HL-60 (cell line): Measurements from ENCODE around the gene NR4A2.

Experiments used
- DNase-seq, 2 experiments: peaks; one replicate each; pipeline ENCODE4 v3.0.0-alpha.2; 2010 to 2020; ENCODE audit warnings: low read depth in 1 of 2, low spot score in 1 of 2
- H3K27ac ChIP-seq: fragments of 250-450 bp; sonication (Bioruptor Pico); replicated peaks from 2 replicates; pipeline ENCODE4 v1.5.1; 2020; ENCODE audit warnings: mild to moderate bottlenecking, moderate library complexity
- H3K27me3 ChIP-seq: fragments of 250-450 bp; sonication (Bioruptor Pico); 2 replicates; pipeline ENCODE4 v1.5.1; 2021; ENCODE audit warnings: mild to moderate bottlenecking, moderate library complexity; ENCODE audit not compliant: insufficient read depth, poor library complexity, severe bottlenecking
- H3K4me3 ChIP-seq: replicated peaks from 2 replicates; pipeline ENCODE4 v1.5.1; 2011; ENCODE audit warnings: mild to moderate bottlenecking, control low read depth, low read length; ENCODE audit not compliant: insufficient read depth
- CTCF ChIP-seq: IDR thresholded peaks from one replicate; pipeline ENCODE4 v1.5.1; 2011; ENCODE audit warnings: low read length, control low read depth, inconsistent platforms; ENCODE audit not compliant: insufficient read depth
- GABPA ChIP-seq: IDR thresholded peaks from 2 replicates; pipeline ENCODE4 v1.6.1; 2012; ENCODE audit warnings: low read depth
- POLR2AphosphoS5 ChIP-seq: IDR thresholded peaks from 2 replicates; pipeline ENCODE4 v1.6.1; 2012; ENCODE audit warnings: low read depth
- REST ChIP-seq: IDR thresholded peaks from 2 replicates; pipeline ENCODE4 v1.6.1; 2012; ENCODE audit warnings: low read depth; ENCODE audit not compliant: insufficient replicate concordance
- SPI1 ChIP-seq: IDR thresholded peaks from 2 replicates; pipeline ENCODE4 v1.6.1; 2012; ENCODE audit warnings: low read depth, mild to moderate bottlenecking, borderline replicate concordance

NR4A2 gene

GRCh38 chr2:156349605-156350004, 17.1 kb upstream of the NR4A2 start:
- no peak for DNase-seq
- TF ChIP-seq SPI1 (no peak), POLR2AphosphoS5 (no peak), REST (no peak), GABPA (no peak), CTCF (no peak)
- no peaks in the 10 kb centered on the region for H3K27me3 ChIP-seq
- H3K27ac ChIP-seq: no peak overlapping the region
- H3K4me3 ChIP-seq: no peak overlapping the region

GRCh38 chr2:156349161-156349560, 16.6 kb upstream of the NR4A2 start:
- TF ChIP-seq CTCF (no peak), REST (no peak), SPI1 (no peak), POLR2AphosphoS5 (no peak), GABPA (no peak)
- DNase-seq: no peak
- no peak overlapping the region for H3K27ac ChIP-seq
- H3K27me3 ChIP-seq: no peaks in the 10 kb centered on the region
- H3K4me3 ChIP-seq: no peak overlapping the region

GRCh38 chr2:156347431-156347830, 14.9 kb upstream of the NR4A2 start:
- DNase-seq: no peak
- H3K4me3 ChIP-seq: no peak overlapping the region
- no peaks in the 10 kb centered on the region for H3K27me3 ChIP-seq
- TF ChIP-seq POLR2AphosphoS5: no peak
- no peak for TF ChIP-seq REST
- no peak for TF ChIP-seq SPI1
- TF ChIP-seq GABPA: no peak
- TF ChIP-seq CTCF: no peak
- H3K27ac ChIP-seq: no peak overlapping the region
